IPS-15b (cell line): ENCODE results near the gene B4GALT7.
A peak's percentile ranks its signal among the peaks of the same experiment; 100 is the strongest.

Experiments
- H3K27me3 ChIP-seq: one replicate; pipeline ENCODE4 v1.6.1; 2013; ENCODE audit warnings: low read length; ENCODE audit not compliant: control insufficient read depth, insufficient read depth
- H3K36me3 ChIP-seq: one replicate; pipeline ENCODE4 v1.6.1; 2013; ENCODE audit warnings: low read length; ENCODE audit not compliant: control insufficient read depth, insufficient read depth
- H3K4me1 ChIP-seq: one replicate; pipeline ENCODE4 v1.6.1; 2013; ENCODE audit warnings: mild to moderate bottlenecking, low read length; ENCODE audit not compliant: control insufficient read depth, insufficient read depth
- H3K4me3 ChIP-seq: one replicate; pipeline ENCODE4 v1.5.1; 2013; ENCODE audit warnings: low read depth, low read length
- H3K9ac ChIP-seq: one replicate; pipeline ENCODE4 v1.6.1; 2013; ENCODE audit warnings: low read depth, mild to moderate bottlenecking, low read length
- H3K9me3 ChIP-seq: one replicate; pipeline ENCODE4 v1.6.1; 2013; ENCODE audit warnings: mild to moderate bottlenecking, low read length; ENCODE audit not compliant: control insufficient read depth, insufficient read depth

The B4GALT7 gene

DNA sequence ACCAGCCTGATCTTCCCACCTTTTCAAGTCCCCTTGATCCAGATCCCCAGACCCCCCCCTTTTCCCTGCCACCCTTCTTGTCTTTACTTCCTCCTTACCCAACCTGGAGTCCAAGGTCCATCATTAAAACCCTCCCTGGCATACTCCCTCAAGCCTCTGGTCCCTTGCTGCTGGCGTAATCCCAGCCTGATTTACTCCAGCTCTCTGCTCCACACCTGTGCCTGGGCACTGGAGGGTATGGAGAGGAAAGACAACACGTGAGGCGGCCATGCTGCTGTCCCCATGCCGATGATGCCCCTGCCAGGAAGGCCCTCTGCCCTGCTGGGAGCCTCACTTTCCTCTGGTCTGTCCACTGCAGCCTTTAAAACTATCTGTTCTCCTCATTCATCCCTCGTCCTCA, 5.1 kb downstream of the B4GALT7 start:
- H3K4me1 ChIP-seq: peaks cover 4% of the 10 kb centered on the region
- H3K9ac ChIP-seq: no peak overlapping the region
- peaks cover 14% of the 10 kb centered on the region for H3K36me3 ChIP-seq
- no peaks in the 10 kb centered on the region for H3K27me3 ChIP-seq
- H3K4me3 ChIP-seq: no peak overlapping the region
- H3K9me3 ChIP-seq: no peaks in the 10 kb centered on the region

DNA sequence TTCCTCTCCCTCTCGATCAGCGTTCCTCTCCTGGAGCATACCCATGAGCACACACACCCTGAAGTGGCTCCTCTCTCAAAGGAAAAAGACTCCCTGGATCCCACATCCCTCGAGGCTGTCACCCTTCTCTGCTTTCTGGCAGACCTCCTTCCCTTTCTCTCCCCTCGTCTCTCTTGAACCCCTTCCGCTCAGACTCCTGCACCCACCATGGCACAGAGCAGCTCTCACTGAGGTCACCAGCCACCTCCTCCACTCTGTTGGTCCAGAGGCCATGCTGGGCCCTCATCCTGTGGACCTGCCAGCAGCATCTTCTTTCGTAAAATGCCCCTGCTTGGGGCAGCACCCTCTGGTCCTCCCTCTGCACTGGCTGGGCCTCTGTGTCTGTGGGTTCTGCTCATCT, 5.7 kb downstream of the B4GALT7 start:
- no peaks in the 10 kb centered on the region for H3K27me3 ChIP-seq
- H3K4me3 ChIP-seq: no peak overlapping the region
- H3K36me3 ChIP-seq: peaks cover 14% of the 10 kb centered on the region
- no peaks in the 10 kb centered on the region for H3K9me3 ChIP-seq
- H3K9ac ChIP-seq: no peak overlapping the region
- peaks cover 4% of the 10 kb centered on the region for H3K4me1 ChIP-seq

DNA sequence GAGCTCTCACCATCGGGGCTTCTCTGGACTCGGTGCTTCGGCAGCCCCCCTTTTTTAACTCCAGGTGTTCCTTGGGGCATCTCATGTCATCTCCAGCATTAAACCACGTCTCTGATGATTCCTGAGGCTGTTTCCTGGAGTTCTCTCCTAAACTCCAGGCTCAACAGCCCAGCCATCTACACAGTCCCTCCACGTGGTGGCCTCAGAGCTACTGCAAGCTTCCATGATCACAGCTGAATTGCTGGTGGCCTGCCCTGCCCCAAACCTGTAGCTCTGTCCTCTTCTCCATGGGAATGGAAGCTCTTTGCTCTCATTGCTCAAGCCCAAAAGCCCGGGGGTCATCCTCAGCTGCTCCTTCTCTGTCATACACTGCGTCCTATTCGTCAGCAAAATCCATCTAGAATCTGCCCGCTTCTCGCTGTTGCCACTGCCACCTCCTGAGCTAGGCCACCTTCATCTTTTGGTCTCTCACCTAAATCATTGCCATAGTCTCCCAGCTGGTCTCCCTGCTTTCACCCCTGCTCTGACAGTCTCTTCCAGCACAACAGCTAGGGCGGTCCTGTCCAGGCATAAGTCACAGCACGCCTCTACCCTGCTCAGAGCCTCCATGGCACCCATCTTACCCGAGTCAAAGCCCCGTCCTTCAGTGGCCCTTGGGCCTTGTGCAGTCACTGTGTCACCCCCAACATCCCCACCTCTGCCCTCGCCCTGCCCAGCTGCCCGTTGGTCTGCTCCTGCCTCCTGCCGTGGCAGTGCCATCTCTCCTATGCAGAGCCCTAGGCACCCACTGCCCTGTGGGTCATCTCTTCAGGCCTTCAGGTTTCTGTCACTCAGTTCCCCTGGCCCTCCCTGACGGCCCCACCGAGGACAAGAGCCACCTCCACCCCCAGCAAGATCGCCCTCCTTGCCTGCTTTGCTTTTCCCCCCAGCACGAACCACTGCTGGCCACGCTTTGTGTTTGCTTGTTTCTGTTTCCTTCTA, 6.4 kb downstream of the B4GALT7 start:
- no peaks in the 10 kb centered on the region for H3K9me3 ChIP-seq
- H3K9ac ChIP-seq: peak overlapping the region; percentile 37
- H3K4me1 ChIP-seq: peaks cover 4% of the 10 kb centered on the region
- peaks cover 14% of the 10 kb centered on the region for H3K36me3 ChIP-seq
- no peaks in the 10 kb centered on the region for H3K27me3 ChIP-seq
- no peak overlapping the region for H3K4me3 ChIP-seq

DNA sequence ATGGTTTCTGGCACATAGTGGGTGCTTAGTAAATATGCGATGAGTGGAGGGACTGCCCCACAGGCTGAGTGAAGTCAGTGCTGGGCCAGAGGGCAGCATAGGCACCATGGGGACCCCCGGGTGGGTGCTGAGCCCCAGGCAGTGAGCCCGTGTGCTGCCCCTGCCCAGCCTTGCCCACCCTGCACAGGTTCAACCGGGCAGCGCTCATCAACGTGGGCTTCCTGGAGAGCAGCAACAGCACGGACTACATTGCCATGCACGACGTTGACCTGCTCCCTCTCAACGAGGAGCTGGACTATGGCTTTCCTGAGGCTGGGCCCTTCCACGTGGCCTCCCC, 7.2 kb downstream of the B4GALT7 start:
- Histone ChIP-seq H3K4me3 (peak overlapping the region; percentile 18), H3K4me1 (peaks cover 4% of the 10 kb centered on the region), H3K36me3 (peaks cover 14% of the 10 kb centered on the region), H3K27me3 (no peaks in the 10 kb centered on the region), H3K9ac (peak overlapping the region; percentile 37), H3K9me3 (no peaks in the 10 kb centered on the region)

DNA sequence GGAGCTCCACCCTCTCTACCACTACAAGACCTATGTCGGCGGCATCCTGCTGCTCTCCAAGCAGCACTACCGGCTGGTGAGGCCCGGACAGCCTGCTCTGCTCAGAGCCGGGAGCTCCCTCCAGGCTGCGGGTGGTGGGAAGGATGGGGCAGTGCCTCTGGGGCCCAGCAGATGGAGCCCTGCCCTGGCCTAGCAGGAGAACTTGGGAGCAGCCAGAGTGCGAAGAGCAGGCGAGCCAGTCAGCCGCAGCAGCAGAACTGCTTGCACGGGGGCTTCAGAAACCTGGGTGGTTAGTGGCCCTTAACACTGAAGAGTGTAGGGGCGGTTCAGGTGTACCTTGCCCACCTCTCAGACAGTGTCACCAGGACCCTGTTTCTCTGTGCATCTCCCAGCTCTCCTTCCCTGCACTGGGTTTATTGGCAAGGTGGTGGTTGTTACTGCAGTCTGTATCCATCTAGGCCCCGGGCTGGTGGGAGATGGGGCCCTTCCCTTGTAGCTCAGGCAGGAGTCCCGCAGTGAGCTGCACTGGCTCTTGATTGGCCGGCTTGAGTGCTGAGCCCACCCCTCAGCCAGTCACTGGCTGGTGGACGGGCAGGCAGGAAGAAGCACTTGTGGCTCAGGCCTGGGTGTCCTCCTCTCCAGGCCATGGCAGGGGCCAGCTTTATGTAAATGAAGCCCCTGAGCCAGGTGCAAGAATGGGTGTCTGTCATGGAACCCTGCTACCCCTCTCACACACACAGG, 7.7 kb downstream of the B4GALT7 start:
- Histone ChIP-seq H3K36me3 (peaks cover 14% of the 10 kb centered on the region), H3K9ac (peak overlapping the region; percentile 8), H3K4me1 (peaks cover 4% of the 10 kb centered on the region), H3K4me3 (no peak overlapping the region), H3K27me3 (no peaks in the 10 kb centered on the region), H3K9me3 (no peaks in the 10 kb centered on the region)

DNA sequence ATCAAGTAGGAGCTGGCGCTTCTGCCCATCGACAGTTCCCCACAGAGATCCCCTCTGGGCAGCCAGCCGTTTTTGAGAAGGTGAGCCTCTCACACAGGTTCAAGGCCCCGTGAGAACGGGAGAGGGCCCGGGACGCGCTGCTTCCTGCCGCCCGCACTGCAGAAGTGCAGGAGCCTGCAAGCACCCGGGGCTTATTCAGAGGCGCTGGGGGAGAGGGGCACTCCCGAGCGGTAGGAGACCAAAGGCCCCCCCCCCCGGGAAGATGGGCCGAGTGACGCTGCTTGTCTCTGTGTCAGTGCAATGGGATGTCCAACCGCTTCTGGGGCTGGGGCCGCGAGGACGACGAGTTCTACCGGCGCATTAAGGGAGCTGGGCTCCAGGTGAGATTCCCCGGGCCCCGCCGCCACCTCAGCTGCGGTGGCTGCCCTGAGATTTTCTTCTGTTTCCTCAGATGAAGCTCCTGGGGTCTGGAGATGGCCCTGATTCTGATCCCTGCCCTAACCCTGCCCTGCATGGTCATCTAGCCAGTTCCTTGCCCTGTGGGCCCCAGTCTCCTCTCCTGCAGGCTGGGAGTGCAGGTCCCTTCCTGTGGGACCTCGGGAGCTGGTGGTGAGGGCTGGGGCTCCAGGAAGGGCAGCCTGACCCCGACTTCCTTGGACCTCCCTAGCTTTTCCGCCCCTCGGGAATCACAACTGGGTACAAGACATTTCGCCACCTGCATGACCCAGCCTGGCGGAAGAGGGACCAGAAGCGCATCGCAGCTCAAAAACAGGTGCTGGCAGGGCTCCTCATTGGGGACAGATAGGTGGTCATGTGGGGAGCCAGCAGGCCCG, 8.5 kb downstream of the B4GALT7 start:
- H3K36me3 ChIP-seq: peaks cover 14% of the 10 kb centered on the region

DNA sequence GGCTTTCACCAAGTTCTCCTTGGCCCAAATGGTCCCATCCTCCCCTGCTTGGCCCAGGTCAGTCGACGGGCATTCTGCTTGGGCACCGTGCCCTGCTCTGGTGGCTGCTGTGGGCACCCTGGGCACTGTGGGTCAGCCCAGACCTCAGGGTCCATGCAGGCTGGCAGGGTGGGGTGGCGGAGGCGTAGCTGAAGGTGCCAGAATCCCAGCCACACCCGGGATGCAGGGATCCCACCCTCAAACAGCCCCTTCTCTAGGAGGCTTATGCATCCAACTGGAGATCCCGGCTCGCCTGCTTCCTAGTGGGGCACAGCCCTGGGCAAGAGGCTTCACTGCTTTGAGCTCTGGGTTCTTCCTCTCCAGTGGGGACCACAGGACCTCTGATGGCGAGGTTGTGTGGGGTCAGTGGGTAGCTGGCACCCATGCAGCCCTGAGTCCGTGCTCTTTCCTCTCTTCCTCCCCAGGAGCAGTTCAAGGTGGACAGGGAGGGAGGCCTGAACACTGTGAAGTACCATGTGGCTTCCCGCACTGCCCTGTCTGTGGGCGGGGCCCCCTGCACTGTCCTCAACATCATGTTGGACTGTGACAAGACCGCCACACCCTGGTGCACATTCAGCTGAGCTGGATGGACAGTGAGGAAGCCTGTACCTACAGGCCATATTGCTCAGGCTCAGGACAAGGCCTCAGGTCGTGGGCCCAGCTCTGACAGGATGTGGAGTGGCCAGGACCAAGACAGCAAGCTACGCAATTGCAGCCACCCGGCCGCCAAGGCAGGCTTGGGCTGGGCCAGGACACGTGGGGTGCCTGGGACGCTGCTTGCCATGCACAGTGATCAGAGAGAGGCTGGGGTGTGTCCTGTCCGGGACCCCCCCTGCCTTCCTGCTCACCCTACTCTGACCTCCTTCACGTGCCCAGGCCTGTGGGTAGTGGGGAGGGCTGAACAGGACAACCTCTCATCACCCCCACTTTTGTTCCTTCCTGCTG, 9.4 kb downstream of the B4GALT7 start:
- Histone ChIP-seq H3K9ac (no peak overlapping the region), H3K27me3 (no peaks in the 10 kb centered on the region), H3K4me1 (peaks cover 4% of the 10 kb centered on the region)

More for the DNA sequence above, 8.5 kb downstream of the B4GALT7 start:
- no peak overlapping the region for H3K4me3 ChIP-seq
- H3K27me3 ChIP-seq: no peaks in the 10 kb centered on the region
- H3K9me3 ChIP-seq: no peaks in the 10 kb centered on the region
- no peak overlapping the region for H3K9ac ChIP-seq
- H3K4me1 ChIP-seq: peaks cover 4% of the 10 kb centered on the region

DNA sequence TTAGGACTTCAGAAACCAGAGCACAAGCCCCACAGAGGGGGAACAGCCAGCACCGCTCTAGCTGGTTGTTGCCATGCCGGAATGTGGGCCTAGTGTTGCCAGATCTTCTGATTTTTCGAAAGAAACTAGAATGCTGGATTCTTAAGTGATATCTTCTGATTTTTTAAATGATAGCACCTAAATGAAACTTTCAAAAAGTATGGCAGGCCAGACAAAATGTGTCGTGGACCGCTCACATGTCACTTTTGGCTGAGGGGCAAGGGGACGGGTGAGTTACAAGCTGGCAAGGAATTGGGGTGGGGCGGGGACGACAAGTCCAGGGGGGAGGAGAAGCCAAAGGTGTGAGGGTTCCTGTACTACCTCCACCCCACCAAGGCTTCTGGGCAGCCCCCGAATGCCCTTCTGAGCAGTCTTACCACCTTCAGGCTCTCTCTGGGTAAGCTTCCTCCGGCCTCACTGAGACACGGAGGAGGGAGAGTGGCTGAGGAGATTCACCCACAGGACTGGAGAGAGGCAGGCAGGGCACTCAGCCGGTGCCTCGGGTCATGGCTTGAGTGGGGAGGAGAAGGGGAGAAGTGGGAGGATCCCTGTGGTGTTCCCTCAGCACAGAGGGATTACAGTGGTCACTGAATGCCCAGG, 10.3 kb downstream of the B4GALT7 start:
- H3K9ac ChIP-seq: no peak overlapping the region

More for the DNA sequence above, 9.4 kb downstream of the B4GALT7 start:
- no peaks in the 10 kb centered on the region for H3K9me3 ChIP-seq
- no peak overlapping the region for H3K4me3 ChIP-seq
- peaks cover 14% of the 10 kb centered on the region for H3K36me3 ChIP-seq

DNA sequence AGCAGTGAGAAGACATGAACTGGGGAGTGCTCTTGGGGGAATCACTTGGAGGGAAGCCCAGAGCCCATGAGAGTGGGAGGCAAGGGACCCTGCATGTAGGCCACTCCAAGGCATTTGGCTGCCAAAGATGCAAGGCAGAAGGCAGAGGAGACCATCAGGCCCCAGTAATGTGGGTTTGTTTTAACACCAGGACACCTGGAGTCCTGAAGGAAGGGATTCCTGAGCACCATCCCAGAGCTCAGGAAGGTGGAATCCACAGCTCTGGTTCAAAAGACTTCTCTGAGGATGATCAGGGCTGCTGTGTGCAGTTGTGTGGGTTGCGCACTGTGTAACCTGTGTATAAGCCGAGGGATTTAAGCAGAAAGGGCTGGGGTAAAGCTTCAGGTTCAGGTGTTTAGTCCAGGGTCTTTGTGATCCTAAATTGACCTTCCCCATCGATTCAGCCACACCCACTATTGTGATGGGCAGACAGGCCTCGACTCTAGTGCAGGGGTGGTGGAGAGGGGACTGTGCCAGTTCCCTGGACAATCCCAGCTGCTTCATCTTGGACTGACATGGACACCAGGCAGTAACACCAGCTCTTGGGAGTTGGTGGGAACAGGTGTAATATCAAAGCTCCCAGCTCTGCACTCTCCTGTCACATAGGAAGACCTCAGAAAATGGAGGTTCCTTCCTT, 11.0 kb downstream of the B4GALT7 start:
- Histone ChIP-seq H3K9ac (no peak overlapping the region), H3K27me3 (no peaks in the 10 kb centered on the region), H3K36me3 (peaks cover 14% of the 10 kb centered on the region), H3K4me3 (no peak overlapping the region), H3K4me1 (peaks cover 4% of the 10 kb centered on the region), H3K9me3 (no peaks in the 10 kb centered on the region)

More for the DNA sequence above, 10.3 kb downstream of the B4GALT7 start:
- Histone ChIP-seq H3K4me1 (peaks cover 4% of the 10 kb centered on the region), H3K27me3 (no peaks in the 10 kb centered on the region), H3K36me3 (peaks cover 14% of the 10 kb centered on the region), H3K4me3 (no peak overlapping the region), H3K9me3 (no peaks in the 10 kb centered on the region)
